Right atrium auricular region (tissue), 2 donors: Measurements from ENCODE around the gene SYNJ2. TPM values are rescaled to one million over a fixed set of nuclear protein-coding genes. Genes with fewer than 3 reads are reported as not detected.
"Not testable (repeated sequence)": the region's sequence is repeated elsewhere in the genome, so short reads cannot be mapped to it uniquely, and the experiment has no call there.

Source experiments
- DNase-seq: peaks from one replicate; pipeline ENCODE4 v3.0.0-alpha.2; 2019; ENCODE audit warnings: low spot score
- H3K27ac ChIP-seq, 2 donors: fragments of 200-600 bp; sonication (generic); 1 replicate in 1 of 2; 2 replicates in 1 of 2; pipeline ENCODE4 v1.5.1; 2016 to 2019
- H3K27me3 ChIP-seq, 2 donors: fragments of 200-600 bp; sonication (generic); one replicate each; pipeline versions ENCODE4 v1.5.1 to v1.6.0; 2017 to 2019
- H3K36me3 ChIP-seq: fragments of 200-600 bp; sonication (generic); one replicate; pipeline ENCODE4 v1.5.1; 2016
- H3K4me1 ChIP-seq, 2 donors: fragments of 200-600 bp; sonication (generic); one replicate each; pipeline versions ENCODE4 v1.5.1 to v1.6.0; 2017 to 2019
- H3K4me3 ChIP-seq, 2 donors: fragments of 200-600 bp; sonication (generic); 1 replicate in 1 of 2; 2 replicates in 1 of 2; pipeline ENCODE4 v1.5.1; 2017 to 2019; ENCODE audit warnings: mild to moderate bottlenecking in 1 of 2, moderate library complexity in 1 of 2
- H3K9me3 ChIP-seq, 2 donors: fragments of 200-600 bp; sonication (generic); one replicate each; pipeline ENCODE4 v1.5.1; 2019
- CTCF ChIP-seq, 2 donors: fragments of 200-600 bp; sonication (generic); IDR thresholded peaks; one replicate each; pipeline ENCODE4 v1.5.1; 2019; ENCODE audit warnings: antibody characterized with exemption in 2 of 2
- total RNA-seq, 2 donors: library from RNA; depleted of rRNA; stranded (reverse); fragments of >200 nt; gene quantifications; one replicate each; pipeline ENCODE4 v1.1.0, GENCODE V29; 2016

Gene SYNJ2
- total RNA-seq, 2 donors from 2014 or later: 10.1 to 20.0 TPM

DNA sequence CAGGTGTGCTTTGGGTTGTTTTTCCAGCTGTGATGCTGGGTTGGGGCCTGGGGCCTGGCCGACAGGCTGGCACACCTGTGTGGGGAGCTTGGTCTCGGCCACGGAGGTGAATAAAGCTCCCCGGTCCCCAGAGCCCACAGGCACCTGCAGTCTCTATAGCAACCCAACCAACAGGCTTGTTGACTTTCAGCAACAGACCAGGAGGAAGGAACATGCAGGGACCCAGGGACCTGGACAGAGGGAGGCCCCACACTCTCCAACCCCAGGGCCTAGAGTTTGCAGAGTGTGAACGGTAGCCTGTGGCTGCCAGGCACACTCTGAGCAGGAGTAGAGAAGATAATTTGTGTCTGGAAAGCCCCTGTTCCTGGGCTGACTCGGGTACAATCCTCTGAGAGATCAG is 14.6 kb upstream of the SYNJ2 start:
- Histone ChIP-seq H3K27me3 (no peaks in the 10 kb centered on the region), H3K9me3 (no peaks in the 10 kb centered on the region), H3K4me3 (no peak overlapping the region), H3K4me1 (no peaks in the 10 kb centered on the region), H3K36me3 (no peaks in the 10 kb centered on the region), H3K27ac (no peak overlapping the region)
- no peak for TF ChIP-seq CTCF (IDR thresholded peaks at IDR 0.05)
- no peak for DNase-seq

- H3K27ac ChIP-seq: no peak overlapping the region
Observed at GRCh38 chr6:157967486-157967885, 14.2 kb upstream of the SYNJ2 start.

GRCh38 chr6:157972177-157972576 is 9.5 kb upstream of the SYNJ2 start:
- not testable (repeated sequence) for DNase-seq, H3K27ac ChIP-seq, H3K9me3 ChIP-seq, H3K27me3 ChIP-seq, H3K36me3 ChIP-seq, H3K4me1 ChIP-seq, H3K4me3 ChIP-seq

More at GRCh38 chr6:157967486-157967885, 14.2 kb upstream of the SYNJ2 start:
- no peak overlapping the region for H3K4me3 ChIP-seq
- H3K4me1 ChIP-seq: no peaks in the 10 kb centered on the region
- no peak for DNase-seq
- TF ChIP-seq CTCF (IDR thresholded peaks at IDR 0.05): no peak
- no peaks in the 10 kb centered on the region for H3K36me3 ChIP-seq
- H3K27me3 ChIP-seq: no peaks in the 10 kb centered on the region
- H3K9me3 ChIP-seq: no peaks in the 10 kb centered on the region

DNA sequence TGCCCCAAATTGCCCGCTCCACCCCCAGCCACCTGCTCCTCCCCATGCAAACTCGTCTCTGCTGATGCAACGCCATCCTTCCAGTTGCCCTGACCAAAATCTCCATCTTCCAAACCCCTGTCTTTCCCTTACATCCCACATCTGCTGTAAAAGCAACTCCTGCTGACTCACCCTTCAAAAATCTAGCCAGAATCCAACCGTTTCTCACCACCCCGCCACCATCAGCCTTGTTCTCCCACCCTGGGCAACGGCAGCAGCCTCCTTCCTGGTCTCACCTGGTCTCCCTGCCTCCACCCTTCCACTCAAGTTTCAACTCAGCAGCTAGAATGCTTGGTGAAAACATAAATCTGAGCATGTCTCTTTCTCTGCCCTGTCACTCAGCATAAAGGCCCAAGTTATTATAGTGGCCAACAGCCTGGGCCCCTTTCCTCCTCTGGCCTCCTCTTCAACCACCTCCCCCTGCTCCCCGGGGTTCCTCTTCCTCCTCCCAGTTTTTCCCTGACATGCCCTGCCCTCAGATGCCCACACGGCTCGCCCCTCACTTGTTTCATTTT is 7.2 kb upstream of the SYNJ2 start:
- Histone ChIP-seq H3K36me3 (no peaks in the 10 kb centered on the region), H3K27me3 (no peaks in the 10 kb centered on the region), H3K9me3 (no peaks in the 10 kb centered on the region), H3K4me1 (no peaks in the 10 kb centered on the region), H3K4me3 (no peak overlapping the region), H3K27ac (no peak overlapping the region)
- TF ChIP-seq CTCF (IDR thresholded peaks at IDR 0.05): no peak
- peak; percentile 34 for DNase-seq

- peak; percentile 23 for DNase-seq
- no peak overlapping the region for H3K4me3 ChIP-seq
- no peak overlapping the region for H3K27ac ChIP-seq
- no peaks in the 10 kb centered on the region for H3K27me3 ChIP-seq
- no peaks in the 10 kb centered on the region for H3K36me3 ChIP-seq
- H3K4me1 ChIP-seq: no peaks in the 10 kb centered on the region
- H3K9me3 ChIP-seq: no peaks in the 10 kb centered on the region
- no peak for TF ChIP-seq CTCF (IDR thresholded peaks at IDR 0.05)
Observed at GRCh38 chr6:157974967-157975366, 6.7 kb upstream of the SYNJ2 start.

DNA sequence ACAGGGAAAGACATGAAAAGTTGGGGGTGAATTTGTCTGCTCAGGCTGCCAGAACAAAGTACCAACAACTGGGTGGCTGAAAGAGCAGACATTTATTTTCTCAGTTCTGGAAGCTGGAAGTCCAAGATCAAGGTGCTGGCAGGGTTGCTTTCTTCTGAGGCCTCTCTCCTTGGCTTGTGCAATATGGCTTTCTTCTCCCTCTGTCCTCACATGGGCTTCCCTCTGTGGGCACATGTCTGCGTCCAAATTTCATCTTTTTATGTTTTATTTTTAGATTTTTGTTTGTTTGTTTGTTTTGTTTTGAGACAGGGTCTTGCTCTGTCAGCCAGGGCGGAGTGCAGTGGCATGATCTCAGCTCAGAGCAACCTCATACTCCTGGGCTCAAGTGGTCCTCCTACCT is 6.2 kb upstream of the SYNJ2 start:
- Histone ChIP-seq H3K27me3 (no peaks in the 10 kb centered on the region), H3K4me1 (no peaks in the 10 kb centered on the region), H3K4me3 (no peak overlapping the region), H3K36me3 (no peaks in the 10 kb centered on the region), H3K9me3 (no peaks in the 10 kb centered on the region), H3K27ac (no peak overlapping the region)
- no peak for DNase-seq
- no peak for TF ChIP-seq CTCF (IDR thresholded peaks at IDR 0.05)
